ENCODE measurements around the gene SNAP47.
"Not testable (repeated sequence)": the region's sequence is repeated elsewhere in the genome, so short reads cannot be mapped to it uniquely, and the experiment has no call there.

Gene SNAP47

DNA sequence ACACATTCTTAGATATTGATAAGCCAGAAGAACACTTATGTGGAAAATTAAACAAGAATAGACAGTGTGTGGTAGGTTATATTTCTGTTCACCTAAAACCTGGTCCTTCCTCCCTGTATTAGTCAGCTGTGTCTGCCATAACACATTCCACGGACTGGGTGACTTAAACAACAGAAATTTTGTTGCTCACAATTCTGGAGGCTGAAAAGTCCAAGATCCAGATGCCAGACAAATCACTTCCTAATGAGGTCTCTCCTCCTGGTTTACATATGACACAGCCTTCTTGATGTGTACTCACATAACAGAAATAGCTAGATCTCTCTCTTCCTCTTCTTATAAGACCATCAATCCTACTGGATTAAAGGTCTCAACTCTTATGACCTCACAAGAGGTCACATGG is 25.8 kb upstream of the SNAP47 start:
- H3K36me3 ChIP-seq (ENCODE audit: insufficient read depth) = no peaks in the 10 kb centered on the region
- no peaks in the 10 kb centered on the region for H3K27me3 ChIP-seq (ENCODE audit: insufficient read depth, low read depth)
- H3K4me2 ChIP-seq = no peak overlapping the region
- no peak overlapping the region for H3K27ac ChIP-seq
- no peak overlapping the region for H3K9ac ChIP-seq
- no peaks in the 10 kb centered on the region for H3K4me1 ChIP-seq (ENCODE audit: low read depth, poor library complexity, severe bottlenecking)
- H3K4me3 ChIP-seq (IDR thresholded peaks at IDR 0.05; ENCODE audit: insufficient read depth, low read depth, low read length) = no peak overlapping the region
- TF ChIP-seq, protein P1, sequence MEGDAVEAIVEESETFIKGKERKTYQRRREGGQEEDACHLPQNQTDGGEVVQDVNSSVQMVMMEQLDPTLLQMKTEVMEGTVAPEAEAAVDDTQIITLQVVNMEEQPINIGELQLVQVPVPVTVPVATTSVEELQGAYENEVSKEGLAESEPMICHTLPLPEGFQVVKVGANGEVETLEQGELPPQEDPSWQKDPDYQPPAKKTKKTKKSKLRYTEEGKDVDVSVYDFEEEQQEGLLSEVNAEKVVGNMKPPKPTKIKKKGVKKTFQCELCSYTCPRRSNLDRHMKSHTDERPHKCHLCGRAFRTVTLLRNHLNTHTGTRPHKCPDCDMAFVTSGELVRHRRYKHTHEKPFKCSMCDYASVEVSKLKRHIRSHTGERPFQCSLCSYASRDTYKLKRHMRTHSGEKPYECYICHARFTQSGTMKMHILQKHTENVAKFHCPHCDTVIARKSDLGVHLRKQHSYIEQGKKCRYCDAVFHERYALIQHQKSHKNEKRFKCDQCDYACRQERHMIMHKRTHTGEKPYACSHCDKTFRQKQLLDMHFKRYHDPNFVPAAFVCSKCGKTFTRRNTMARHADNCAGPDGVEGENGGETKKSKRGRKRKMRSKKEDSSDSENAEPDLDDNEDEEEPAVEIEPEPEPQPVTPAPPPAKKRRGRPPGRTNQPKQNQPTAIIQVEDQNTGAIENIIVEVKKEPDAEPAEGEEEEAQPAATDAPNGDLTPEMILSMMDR (conservative IDR thresholded peaks at IDR 0.05; ENCODE audit: low read depth, low read length) = no peak
- H3K79me2 ChIP-seq (ENCODE audit: insufficient read depth, low read depth) = no peaks in the 10 kb centered on the region
- no peak overlapping the region for H2AFZ ChIP-seq (ENCODE audit: low read depth)
- H4K20me1 ChIP-seq (ENCODE audit: insufficient read depth) = no peaks in the 10 kb centered on the region

DNA sequence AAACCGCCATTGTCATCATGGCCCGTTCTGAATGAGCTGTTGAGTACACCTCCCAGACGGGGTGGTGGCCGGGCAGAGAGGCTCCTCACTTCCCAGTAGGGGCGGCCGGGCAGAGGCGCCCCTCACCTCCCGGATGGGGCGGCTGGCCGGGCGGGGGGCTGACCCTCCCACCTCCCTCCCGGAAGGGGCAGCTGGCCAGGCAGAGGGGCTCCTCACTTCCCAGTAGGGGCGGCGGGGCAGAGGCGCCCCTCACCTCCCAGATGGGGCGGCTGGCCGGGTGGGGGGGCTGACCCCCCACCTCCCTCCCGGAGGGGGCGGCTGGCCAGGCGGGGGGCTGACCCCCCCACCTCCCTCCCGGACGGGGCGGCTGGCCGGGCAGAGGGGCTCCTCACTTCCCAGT is 24.8 kb upstream of the SNAP47 start:
- H3K27ac ChIP-seq; H4K20me1 ChIP-seq (ENCODE audit: insufficient read depth); H3K4me1 ChIP-seq (ENCODE audit: low read depth, poor library complexity, severe bottlenecking); H3K36me3 ChIP-seq (ENCODE audit: insufficient read depth); H3K79me2 ChIP-seq (ENCODE audit: insufficient read depth, low read depth); H2AFZ ChIP-seq (ENCODE audit: low read depth); H3K4me2 ChIP-seq; H3K27me3 ChIP-seq (ENCODE audit: insufficient read depth, low read depth); H3K9ac ChIP-seq; H3K4me3 ChIP-seq (IDR thresholded peaks at IDR 0.05; ENCODE audit: insufficient read depth, low read depth, low read length): not testable (repeated sequence)

DNA sequence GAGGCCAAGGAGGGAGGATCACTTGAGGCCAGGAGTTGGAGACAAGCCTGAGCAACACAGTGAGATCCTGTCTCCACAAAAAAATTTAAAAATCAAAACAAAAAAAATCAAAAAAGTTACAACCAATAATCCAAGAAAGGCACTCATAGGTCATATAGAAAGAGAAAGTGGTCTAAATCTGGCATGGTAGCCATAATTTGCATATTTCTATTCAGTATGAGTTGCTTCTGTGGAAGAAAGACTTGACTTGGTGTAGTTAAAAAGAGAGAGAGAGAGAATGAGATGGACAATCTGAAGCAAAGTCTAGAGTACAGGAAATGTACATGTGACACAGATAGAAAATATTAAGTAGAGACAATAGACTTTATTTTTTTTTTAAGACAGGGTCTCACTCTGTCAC is 22.6 kb upstream of the SNAP47 start:
- Histone ChIP-seq H3K4me2 (no peak overlapping the region), H3K4me3 (IDR thresholded peaks at IDR 0.05; ENCODE audit: insufficient read depth, low read depth, low read length) (no peak overlapping the region), H3K27me3 (ENCODE audit: insufficient read depth, low read depth) (no peaks in the 10 kb centered on the region), H3K79me2 (ENCODE audit: insufficient read depth, low read depth) (no peaks in the 10 kb centered on the region), H3K27ac (no peak overlapping the region), H3K36me3 (ENCODE audit: insufficient read depth) (no peaks in the 10 kb centered on the region), H3K4me1 (ENCODE audit: low read depth, poor library complexity, severe bottlenecking) (no peaks in the 10 kb centered on the region), H3K9ac (no peak overlapping the region), H4K20me1 (ENCODE audit: insufficient read depth) (no peaks in the 10 kb centered on the region), H2AFZ (ENCODE audit: low read depth) (no peak overlapping the region)
- TF ChIP-seq, protein P1 (conservative IDR thresholded peaks at IDR 0.05; ENCODE audit: low read depth, low read length) = no peak

DNA sequence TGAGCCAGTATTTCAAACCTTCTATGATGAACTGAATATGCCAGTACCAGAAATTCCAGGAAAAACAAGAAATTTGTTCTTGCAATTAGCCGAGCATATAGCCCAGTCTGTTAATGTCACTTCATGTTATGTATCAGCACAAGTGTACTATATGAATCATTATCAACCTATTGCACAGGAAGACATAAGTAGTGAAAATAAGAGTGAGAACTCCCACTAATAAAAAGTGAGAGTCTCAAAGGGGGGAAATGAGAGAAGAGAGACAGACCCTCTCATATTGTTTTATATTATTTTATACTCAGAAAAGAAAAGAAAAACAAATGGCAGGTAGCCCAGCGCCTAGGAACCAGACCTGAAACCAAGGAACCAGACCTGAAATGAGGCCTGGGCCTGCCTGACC is 16.3 kb upstream of the SNAP47 start:
- H3K4me1 ChIP-seq (ENCODE audit: low read depth, poor library complexity, severe bottlenecking) = no peaks in the 10 kb centered on the region
- H3K4me2 ChIP-seq = no peak overlapping the region
- TF ChIP-seq, protein P1 (conservative IDR thresholded peaks at IDR 0.05; ENCODE audit: low read depth, low read length) = no peak
- H4K20me1 ChIP-seq (ENCODE audit: insufficient read depth) = no peaks in the 10 kb centered on the region
- no peak overlapping the region for H3K9ac ChIP-seq
- no peaks in the 10 kb centered on the region for H3K79me2 ChIP-seq (ENCODE audit: insufficient read depth, low read depth)
- H3K27ac ChIP-seq = no peak overlapping the region
- H2AFZ ChIP-seq (ENCODE audit: low read depth) = no peak overlapping the region
- no peak overlapping the region for H3K4me3 ChIP-seq (IDR thresholded peaks at IDR 0.05; ENCODE audit: insufficient read depth, low read depth, low read length)
- no peaks in the 10 kb centered on the region for H3K27me3 ChIP-seq (ENCODE audit: insufficient read depth, low read depth)
- H3K36me3 ChIP-seq (ENCODE audit: insufficient read depth) = no peaks in the 10 kb centered on the region

DNA sequence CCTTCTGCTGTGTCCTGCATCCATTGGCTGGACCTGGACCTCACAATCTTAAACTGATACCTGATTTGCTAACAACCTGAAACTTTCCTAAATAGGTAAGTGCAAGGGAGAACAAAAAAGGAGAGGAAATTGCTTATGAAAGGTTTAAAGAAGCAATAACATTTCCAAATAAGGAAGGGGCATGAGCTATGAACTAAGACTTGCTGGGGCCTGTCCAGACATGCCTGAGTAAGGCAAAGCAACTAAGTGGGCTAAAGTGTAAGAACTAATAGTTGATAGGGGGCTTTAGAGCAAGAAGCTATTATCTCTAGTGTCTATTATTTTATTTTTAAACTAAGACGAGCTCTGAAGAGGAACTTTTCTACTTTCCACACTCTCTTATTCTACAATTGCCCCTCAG is 11.8 kb upstream of the SNAP47 start:
- no peak overlapping the region for H3K4me2 ChIP-seq
- H3K27me3 ChIP-seq (ENCODE audit: insufficient read depth, low read depth) = no peaks in the 10 kb centered on the region
- no peak overlapping the region for H3K4me3 ChIP-seq (IDR thresholded peaks at IDR 0.05; ENCODE audit: insufficient read depth, low read depth, low read length)
- peaks cover 7% of the 10 kb centered on the region for H3K4me1 ChIP-seq (ENCODE audit: low read depth, poor library complexity, severe bottlenecking)
- no peaks in the 10 kb centered on the region for H3K79me2 ChIP-seq (ENCODE audit: insufficient read depth, low read depth)
- H3K27ac ChIP-seq = no peak overlapping the region
- no peak overlapping the region for H3K9ac ChIP-seq
- H3K36me3 ChIP-seq (ENCODE audit: insufficient read depth) = no peaks in the 10 kb centered on the region
- TF ChIP-seq, protein P1 (conservative IDR thresholded peaks at IDR 0.05; ENCODE audit: low read depth, low read length) = no peak
- no peaks in the 10 kb centered on the region for H4K20me1 ChIP-seq (ENCODE audit: insufficient read depth)
- no peak overlapping the region for H2AFZ ChIP-seq (ENCODE audit: low read depth)
